IPS-NIHi7 (cell line): ENCODE data around the gene KRCC1.

Experiments
- DNase-seq: peaks from one replicate; pipeline ENCODE4 v3.0.0; 2012; ENCODE audit warnings: mixed read lengths; ENCODE audit errors: extremely low spot score

The KRCC1 gene

DNA sequence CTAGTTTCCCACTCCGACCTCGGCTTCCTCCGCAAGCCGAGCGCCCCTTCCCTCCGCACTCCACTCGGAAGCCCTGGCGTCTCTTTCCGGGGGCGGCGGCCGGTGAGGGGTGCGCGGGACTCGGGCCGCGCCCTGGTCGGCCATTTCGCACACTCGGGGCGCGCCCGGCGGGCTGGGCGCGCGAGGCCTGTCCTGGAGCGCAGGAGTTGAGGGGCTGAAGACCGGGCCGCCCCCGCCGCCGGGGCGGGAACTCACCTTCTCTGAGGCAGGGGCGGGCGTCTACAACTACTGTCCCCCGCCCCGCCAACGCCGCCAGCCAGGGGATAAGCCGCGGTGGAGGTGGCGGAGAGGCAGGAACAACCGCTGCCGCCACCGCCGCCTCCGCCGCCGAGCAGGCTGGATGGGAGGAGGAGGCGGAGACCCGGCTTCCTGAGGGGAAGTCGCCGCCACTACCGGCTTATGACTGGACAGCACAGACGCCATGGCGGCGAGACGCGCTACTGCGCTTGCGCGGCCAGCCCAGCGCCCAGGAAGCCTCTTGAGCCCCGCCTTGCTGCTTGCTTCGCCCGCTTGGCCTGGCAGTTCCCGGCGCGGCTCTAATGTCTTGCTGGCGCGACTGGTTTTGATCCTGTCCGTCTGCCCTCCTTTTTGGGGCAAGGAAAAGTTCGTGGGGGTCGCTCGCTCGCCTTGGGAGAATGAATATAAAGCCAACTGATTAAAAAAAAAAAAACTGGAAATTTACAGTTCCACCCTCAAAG is at the start of gene KRCC1:
TSS of gene KRCC1 (minus strand) at position 413 of the 758 bp plus-strand sequence. CDS start 27,220 bp downstream, outside the sequence.
- peak; percentile 97 for DNase-seq

DNA sequence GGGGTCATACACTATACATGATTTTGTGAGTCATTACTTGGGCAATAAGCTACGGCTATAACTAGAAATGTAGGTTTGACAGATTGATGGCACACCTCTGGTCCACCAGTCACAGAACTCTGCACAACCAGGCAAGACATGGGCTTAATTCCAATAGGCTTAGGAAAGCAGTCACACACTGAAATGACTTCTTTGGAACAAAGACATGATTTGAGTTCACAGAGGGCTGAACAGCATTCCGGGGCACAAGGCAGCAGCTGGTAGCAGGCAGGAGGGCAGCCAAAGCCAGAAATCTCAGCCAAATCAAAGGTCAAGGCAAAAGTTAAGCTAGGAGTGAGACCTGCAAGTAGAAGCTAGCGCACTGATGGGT is 44.9 kb upstream of the KRCC1 start:
- DNase-seq: no peak

DNA sequence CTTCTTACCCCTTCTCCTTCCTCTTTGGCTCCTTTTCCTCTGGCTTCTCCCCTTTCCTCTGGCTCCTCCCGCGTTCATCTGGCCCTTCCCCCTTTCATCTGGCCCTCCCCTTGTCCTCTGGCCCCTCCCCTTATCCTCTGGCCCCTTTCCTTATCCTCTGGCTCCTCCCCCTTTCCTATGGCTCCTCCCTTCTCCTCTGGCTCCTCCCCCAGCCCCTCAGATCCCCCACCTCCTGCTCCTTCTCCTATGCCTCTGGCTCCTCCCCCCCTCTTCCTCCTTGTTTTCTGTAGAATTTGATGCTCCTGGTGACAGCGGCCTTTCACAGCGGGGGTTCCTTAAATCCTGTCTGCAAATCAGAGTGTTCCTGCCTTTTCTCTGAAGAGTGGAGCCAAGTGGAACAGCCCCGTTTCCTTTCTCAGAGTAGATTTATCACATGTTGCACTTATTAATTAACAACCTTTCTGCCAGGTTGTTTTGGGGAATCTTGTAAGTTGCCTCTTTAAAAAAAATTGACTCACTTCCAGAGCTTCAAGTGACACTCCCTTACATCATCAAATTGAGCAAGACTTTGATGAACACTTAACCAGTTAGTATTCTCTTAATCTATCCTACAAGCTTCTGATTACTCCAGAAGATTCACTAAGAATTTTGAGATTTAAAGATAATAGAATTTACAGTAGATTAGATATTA is 44.4 kb upstream of the KRCC1 start:
- DNase-seq: peak; percentile 96

DNA sequence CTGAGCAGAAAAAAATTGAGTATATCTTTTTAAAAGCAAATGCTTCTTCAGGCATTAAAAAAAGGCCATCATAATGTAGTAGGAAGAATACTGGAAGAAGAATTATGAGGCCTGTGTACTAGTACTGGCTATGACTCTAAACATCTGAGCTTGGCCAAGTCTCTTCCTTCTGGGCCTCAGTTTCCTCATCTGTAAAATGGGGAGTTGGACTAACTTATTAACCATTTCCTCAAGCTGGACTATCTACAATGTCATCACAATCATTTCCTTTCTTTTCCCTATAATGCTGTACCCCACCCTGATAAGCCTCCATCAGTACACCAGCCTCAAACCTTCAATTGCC is 42.9 kb upstream of the KRCC1 start:
- no peak for DNase-seq

DNA sequence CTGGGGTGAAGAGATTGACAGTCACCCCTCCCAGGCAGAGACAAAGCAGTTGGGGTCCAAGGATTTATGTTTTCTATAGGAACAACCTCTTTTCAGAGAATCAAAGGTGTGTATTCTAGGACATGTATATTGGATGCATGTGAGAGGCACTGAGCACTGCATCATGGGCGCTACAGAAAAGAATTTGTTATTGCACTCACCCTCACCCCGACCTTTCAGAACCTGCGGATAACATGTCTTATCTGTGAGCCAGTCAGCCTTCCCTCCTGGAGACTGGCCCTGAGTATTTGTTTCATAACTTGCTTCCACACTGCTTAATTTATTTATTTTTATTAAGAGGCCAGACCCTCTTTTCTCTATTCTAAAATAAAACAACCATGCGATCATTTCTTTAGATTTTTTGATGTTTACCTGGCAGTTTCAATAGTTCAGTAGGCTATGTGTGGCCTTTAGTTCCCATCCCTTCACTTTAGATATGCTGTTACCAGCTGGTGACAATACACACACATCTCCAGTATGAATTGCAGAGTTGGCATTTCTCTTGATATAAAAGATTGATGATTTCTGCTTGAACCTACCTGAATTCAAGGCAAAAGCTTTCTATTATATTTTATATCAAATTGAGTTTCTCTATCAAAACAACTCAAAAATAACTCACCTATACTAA is 42.4 kb upstream of the KRCC1 start:
- DNase-seq: no peak

DNA sequence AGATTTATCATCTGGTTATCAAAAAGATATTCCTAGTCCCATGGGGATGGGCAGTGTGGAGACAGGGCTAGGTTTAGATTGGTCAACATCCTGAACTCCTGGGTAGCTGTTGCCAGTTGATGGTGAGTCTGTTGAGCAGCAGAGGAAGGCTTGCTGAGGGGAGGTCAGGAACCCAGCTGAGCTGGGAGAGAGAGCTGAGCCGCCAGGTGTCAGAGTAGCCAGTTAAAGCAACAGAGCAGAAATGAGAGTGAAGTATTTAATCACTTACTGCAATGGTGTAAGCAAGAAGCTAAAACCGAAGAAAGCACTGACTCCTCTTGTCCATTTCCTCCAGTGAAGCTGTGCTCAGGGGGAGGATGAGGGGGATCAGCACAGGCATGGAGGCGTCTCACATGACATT is 41.6 kb upstream of the KRCC1 start:
- no peak for DNase-seq

DNA sequence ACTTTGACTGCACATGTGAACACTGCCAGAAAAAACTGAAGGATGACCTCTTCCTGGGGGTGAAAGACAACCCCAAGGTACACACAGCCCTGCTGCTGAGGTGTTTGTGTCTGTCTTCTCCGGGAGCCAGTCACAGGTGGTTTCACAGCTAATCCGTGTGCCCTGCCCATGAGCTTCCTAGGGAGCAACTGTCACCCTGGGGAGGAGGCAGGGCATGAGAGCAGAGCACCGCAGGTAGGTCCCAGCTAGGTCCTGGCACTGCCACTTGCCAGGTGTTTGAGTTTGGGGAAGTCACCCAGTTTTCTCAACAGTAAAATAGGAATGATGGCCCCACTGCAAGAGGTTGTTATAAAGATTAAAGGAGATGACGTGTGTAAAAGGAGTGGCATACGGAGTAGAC is 41.1 kb upstream of the KRCC1 start:
- DNase-seq: no peak

DNA sequence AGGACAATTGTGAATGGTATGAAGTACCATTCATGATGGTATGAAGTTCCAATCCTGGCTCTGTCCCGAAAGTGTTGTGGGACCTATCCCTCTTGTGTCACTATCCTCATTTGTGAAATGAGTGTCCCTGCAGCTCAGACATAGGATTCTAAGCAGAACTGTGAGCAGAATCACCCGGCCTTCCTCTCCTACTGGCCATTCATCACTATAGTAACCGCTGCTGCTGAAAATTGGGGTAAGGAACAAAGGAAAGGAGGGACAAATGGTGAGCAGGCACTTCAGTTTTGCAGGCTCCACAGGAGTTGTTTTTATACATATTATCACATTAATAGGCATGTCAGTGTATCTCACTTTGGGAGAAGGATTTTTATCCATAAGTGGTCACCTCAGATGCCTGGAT is 39.4 kb upstream of the KRCC1 start:
- no peak for DNase-seq

DNA sequence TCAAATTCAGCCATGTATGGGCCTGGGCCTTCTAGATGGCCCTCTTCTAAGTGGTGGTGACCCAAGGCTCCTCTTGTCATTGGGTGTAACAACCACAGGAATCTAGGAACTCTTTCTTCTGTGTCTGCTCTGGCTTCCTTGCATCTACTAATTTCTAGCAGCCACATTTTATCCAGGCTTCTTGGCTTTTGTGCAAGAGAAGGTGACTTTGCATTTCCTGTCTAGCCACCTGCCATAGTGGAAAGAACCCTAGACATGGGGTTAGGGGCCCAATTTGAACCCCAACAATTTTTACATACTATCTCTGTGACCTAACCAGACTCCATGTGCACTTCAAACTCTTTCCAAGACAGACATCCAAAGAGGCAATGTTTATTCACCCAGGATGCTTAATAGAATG is 37.2 kb upstream of the KRCC1 start:
- no peak for DNase-seq

DNA sequence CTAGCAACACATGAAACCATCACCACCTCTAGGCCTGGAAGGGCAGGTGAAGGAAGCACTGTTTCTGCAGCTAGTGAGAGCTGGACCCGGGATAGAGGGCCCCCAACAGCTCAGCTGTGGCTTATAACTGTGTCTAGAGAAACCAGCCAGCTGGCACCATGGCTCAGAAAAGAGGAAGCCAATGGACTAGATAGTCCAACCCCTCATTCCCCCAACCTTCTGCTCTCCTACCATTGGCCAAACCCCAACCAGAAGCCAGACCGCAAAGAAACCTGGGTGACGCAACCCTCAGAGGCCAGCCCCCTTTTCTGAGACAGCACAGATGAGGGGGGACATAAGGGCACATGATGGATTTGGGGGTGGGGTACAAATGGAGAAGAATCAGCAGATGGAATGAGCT is 36.4 kb upstream of the KRCC1 start:
- no peak for DNase-seq

DNA sequence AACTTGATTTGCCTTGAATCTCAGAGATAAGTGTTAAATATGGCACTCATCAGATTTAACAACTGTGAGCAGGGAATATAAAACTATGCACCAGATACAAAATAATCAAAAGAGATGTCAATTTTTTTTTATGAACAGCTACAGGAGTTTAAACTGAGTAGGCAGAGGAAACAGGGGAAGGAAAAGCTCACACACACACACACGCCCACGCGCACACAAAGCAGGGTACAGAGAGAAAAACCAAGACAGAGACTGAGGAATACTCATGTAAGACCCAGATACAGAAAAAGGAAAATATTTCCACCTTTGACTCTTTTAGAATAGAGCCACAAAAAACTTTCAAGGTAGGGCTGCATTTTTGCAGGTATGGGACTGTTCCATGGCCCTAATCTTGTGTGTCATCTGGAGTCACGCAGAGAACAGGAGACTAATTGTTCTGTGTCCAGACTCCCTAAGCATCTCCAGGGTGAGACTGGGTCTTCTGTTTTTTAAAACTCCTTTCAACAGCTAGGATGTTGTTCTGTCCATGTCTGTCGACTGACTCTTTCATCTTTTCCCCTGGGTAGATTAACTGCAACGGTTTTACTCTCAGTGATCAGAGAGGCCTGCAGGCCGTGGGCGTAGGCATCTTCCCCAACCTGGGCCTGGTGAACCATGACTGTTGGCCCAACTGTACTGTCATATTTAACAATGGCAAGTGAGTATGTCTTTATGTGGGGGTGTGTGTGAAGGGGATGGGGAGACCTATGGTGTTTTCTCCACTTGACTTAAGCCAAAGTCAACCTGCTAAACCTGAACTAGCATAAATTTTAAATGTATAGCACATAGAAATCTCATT is 35.1 kb upstream of the KRCC1 start:
- no peak for DNase-seq

DNA sequence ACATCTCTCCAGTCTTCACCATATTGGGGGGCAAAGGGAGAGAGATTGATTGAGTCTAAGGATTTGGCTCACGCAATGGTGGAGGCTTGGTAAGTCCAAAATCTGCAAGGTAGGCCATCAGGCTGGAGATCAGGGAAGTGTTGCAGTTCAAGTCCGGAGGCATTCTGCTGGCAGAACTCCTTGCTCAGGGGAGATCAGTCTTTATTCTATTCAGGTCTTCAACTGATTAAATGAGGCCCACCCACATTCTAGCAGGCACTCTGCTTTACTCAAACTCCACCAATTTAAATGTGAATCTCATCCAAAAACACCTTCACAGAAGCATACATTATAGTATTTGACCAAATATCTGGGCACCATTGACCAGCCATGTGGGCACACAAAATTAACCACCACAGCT is 33.4 kb upstream of the KRCC1 start:
- DNase-seq: no peak

DNA sequence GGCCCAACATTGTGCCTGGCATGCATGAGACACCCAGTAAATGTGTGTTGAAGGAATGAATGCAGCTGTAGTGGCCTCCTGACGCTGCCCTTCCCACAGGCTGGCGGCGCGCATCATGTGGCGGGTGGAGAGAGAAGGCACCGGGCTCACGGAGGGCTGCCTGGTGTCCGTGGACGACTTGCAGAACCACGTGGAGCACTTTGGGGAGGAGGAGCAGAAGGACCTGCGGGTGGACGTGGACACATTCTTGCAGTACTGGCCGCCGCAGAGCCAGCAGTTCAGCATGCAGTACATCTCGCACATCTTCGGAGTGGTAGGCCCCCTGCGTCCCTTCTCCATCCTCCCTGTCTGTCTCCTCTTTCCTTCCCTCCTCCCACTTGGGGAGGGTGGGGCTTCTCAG is 32.2 kb upstream of the KRCC1 start:
- DNase-seq: no peak

DNA sequence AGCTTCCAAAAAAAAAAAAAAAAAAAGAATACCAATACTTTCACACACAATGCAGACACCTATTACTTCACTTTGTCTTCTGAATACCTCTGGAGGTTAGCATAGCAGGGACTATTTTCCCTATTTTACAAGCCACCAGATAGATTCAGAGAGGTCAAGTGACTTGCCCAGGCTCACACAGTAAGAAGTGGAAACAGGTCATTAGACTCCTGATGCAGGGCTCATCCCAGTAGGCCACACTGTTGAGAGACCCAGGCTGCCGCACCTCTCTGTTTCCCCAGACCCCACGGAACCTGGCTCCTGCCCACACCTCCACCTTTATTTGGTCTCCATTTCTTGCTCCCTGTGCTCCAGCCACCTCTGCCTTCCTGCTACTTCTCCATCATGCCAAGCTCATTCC is 31.5 kb upstream of the KRCC1 start:
- no peak for DNase-seq

DNA sequence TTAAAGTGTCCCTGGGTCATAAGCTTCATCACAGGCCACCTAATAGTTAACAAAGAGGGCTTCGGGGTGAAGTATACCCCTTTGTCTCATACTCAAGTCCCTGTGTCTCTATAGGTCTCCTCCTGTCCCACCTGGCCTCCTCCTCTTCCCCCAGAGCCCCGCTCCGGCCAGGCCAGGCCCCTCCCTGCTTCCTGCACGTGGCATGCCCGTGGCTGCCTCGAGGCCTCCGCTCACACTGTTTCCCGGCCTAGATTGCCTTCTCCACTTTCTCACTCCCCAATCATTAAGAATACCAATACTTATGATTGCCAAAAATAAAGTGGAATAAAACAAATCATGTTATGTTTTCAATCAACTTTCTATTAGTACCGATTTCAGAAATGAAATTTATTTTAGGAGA is 30.8 kb upstream of the KRCC1 start:
- no peak for DNase-seq

DNA sequence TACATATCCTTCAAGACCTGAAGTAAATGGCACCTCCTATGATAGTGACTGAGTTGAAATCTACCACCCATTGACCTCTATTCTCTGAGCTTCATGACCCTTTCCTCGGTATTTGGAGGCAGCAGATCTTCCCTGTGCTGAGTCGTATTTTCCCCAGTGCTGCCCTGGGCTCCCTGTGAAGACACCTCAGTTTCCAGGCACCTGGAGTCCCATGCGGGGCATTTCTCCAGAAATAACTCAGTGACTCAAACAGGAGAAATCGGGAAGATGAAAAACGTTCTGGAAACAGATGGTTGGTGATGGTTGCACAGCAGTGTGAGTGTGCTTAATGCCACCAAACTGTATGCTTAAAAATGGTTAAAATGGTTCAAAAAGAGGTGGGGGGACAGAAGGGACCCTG is 30.0 kb upstream of the KRCC1 start:
- no peak for DNase-seq

DNA sequence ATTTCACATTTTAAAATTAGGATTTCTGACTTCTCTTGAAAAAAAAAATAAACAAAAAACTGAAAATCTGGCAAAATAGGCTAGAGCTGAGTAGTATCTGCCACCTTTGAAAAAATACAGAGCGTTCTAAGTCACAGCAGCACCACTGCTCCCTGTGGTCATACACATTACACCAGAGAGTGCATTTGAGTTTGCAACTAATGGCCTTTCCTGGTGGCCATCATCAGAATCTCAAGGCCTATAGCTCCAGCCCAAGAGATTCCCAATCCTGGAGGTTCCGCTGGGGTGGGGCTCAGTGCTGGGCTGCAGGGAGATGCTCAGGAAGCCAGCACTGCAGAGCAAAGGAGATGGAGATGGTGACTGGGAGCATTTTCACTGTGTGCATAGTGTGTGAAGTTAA is 29.5 kb upstream of the KRCC1 start:
- DNase-seq: no peak

DNA sequence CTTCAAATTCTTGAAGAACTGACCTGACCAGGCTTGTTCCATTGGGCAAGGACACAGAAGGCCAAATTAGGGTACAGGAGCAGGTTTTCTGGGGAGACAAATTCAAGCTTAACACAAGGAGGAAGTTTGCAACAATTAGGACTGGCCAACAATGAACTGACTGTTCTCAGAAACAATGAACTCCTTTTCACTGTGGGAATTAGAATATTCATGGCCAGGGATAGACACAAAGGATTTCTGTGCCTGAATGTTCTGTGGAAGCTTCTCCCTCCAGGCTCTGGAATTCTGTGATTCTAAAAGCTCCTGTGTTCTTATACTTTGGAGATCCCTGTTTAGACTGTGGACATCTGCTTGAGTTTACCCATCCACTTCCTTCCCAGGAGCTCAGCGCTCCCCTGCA is 27.2 kb upstream of the KRCC1 start:
- DNase-seq: no peak

DNA sequence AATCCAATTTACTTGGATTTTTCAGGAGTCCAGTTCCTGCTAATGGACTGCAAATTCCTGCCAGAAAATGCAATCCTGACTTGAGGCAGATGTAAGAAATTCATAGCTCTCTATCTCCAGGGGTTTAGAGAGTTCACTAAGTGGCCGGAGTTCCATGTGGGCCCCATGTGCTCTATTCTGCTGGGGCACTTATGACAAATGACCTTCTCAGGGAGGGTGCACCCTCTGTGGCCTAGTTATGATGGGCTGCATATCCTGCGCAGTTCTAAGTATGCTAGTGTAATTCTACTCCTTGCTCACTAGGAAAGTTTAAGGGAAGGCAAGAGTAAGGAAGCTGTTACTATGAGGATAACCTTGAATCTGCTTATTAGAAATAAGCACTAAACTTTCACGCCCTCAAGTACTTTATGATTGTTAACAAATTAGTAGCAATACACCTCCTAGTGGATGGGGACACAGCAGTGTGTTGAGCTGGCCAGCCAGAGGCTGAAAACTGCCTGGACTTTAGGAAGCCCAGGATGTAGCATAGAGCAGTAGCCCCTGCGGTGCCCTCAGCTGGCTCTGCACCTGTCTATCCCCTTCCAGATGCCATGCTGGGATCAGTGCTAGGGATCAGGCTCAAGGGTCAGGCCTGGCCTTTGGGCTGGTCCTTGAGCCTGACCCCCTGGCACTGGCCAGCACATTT is 26.5 kb upstream of the KRCC1 start:
- DNase-seq: no peak

DNA sequence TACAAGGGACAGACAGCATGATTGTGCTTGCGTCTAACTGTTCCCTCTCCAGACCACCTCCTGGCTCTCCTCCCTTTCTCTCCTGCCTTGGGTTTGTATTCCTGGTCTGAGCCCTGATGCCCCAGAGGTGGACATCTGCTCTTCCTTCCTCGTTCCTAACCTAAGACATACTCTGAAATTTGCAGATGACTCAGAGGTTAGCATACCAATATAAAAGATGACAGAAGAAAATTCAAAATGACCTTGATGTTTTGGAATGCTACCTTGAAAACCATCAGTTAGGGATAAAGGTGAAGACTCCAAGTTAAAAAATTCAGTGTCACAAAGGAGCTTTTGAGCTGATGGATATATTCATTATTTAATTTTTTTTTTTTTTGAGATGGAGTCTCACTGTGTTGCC is 25.0 kb upstream of the KRCC1 start:
- no peak for DNase-seq

DNA sequence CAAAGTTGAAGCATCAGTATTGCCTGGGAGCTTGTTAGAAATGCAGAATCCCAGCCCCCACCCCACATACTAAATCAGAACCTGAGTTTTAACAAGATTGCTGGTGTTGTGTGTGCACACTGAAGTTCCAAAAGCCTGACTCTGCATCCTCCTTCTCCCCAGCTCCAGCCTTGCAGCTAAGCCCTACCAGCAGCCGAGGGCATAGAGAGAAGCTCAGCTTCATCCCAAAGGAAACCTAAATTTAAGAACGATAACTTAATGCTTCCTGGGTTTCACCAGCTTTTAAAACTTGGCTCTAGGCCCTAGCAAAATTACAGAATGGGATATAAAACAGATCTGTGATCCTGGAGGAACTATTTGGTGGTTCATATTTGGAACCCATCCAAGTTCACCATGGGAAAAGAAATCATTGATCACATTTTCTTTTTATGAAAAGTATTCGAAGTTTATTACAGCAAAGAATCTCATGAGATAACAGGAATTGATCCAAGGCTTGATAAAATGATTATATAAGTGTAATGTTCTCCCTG is 23.1 kb upstream of the KRCC1 start:
- no peak for DNase-seq
